ENCODE results near the gene CFAP46.
A peak's percentile ranks its signal among the peaks of the same experiment; 100 is the strongest.
"Not testable (repeated sequence)": the region's sequence is repeated elsewhere in the genome, so short reads cannot be mapped to it uniquely, and the experiment has no call there.

CFAP46 gene

DNA sequence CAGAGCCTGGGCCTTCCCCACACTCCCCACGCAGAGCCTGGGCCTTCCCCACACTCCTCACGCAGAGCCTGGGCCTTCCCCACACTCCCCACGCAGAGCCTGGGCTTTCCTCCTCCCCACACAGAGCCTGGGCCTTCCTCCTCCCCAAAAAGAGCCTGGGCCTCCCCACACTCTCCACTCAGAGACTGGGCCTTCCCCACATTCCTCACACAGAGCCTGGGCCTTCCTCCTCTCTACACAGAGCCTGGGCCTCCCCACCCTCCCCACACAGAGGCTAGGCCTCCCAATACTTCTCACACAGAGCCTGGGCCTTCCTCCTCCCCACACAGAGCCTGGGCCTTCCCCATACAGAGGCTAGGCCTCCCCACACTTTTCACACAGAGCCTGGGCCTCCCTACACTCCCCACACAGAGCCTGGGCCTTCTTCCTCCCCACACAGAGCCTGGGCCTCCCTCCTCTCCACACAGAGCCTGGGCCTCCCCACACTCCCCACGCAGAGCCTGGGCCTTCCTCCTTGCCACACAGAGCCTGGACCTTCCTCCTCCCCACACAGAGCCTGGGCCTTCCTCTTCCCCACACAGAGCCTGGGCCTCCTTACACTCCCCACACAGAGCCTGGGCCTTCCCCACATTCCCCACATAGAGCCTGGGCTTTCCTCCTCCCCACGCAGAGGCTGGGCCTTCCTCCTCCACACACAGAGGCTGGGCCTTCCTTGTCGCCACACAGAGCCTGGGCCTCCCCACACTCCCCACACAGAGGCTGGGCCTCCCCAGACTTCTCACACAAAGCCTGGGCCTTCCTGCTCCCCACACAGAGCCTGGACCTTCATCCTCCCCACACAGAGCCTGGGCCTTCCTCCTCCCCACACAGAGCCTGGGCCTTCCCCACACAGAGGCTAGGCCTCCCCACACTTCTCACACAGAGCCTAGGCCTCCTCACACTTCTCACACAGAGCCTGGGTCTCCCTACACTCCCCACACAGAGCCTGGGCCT lies 10.8 kb downstream of the CFAP46 start:
- DNase-seq (ENCODE audit: extremely low read depth in 1 of 2, low read depth in 1 of 2) = peak in 1 of 2 donors; percentile 31

GRCh38 chr10:132930701-132931100 lies 11.7 kb downstream of the CFAP46 start:
- DNase-seq (ENCODE audit: extremely low read depth in 1 of 2, low read depth in 1 of 2) = not testable (repeated sequence)

DNA sequence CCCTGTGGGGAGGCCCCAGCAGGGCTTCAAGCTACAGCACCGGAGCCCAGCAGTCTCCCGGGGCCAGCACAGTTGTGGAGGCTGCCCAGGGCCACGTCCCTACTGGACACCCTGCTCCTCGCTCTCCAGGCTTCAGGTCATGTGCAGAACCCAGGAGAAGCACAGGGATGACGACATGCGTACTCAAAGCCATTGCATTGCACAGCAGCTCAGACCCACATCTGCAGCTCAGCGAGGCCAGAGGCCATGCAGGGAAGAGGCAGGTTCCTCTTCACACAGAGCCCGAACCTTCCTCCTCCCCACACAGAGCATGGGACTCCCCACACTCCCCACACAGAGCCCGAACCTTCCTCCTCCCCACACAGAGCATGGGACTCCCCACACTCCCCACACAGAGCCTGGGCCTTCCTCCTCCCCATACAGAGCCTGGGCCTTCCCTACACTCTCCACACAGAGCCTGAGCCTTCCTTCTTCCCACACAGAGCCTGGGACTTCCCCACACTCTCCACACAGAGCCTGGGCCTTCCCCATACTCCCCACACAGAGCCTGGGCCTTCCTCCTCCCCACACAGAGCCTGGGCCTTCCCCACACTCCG lies 12.3 kb downstream of the CFAP46 start:
- DNase-seq (ENCODE audit: extremely low read depth in 1 of 2, low read depth in 1 of 2) = no peak

GRCh38 chr10:132929480-132929879 lies 12.9 kb downstream of the CFAP46 start:
- no peak for DNase-seq (ENCODE audit: extremely low read depth in 1 of 2, low read depth in 1 of 2)

- DNase-seq (ENCODE audit: extremely low read depth in 1 of 2, low read depth in 1 of 2) = no peak
Observed at GRCh38 chr10:132928261-132928660, 14.1 kb downstream of the CFAP46 start.

DNA sequence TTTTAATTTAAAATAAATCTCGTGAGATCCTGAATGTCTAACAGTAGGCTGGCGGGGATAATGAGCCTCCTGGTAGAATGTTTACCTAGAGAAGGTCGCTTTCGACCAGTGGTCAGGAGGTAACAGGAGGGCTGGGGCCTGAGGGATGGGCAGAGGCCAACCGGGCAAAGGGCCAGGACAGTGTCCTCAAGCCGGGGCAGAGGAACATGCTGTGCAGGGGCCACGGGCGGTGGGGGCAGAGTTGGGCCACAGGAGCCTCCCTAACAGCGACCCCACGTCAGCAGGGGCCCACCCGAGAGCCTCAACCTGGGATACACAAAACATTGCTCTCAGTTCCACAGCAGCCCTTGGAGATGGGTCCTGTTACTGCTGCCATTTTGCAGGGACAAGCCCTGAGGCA lies 14.5 kb downstream of the CFAP46 start:
- DNase-seq (ENCODE audit: extremely low read depth in 1 of 2, low read depth in 1 of 2) = no peak

DNA sequence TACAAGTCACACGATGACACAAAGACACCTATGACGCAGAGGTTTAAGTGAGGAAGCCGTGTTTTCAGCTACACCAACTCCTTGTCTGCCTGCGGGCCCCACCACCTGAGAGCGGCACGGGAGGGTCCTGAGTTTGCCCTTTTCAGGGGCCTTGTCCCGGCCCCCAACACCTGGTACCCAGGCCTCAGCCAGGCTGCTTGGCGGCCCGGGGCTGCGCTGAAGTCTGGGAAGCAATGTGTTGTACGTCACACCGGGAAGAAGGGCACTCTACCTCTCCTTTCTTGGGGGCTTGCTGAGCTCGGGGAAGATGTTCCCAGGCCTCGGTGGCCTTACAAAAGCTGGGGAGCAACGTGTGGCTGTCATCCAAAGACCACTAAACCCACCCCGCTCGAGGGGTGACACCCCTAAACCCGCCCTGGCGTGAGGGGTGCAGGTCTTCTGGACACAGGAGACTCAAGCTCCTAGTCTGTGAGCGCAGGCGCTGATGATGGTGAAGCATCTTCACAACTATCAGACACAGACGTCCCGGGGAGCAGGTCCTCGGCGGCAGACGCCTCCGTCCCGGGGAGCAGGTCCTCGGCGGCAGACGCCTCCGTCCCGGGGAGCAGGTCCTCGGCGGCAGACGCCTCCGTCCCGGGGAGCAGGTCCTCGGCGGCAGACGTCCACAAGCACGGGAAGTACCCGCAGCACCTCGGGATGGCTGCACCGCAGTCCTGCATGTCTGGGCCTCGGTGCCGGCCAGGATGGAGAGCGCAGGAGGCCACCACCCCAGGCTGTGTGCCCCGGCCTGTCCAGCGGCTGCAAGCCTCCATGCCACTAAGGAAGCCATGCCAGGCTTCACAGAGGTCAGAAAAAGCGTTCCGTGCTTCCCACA lies 15.4 kb downstream of the CFAP46 start:
- no peak for DNase-seq (ENCODE audit: extremely low read depth in 1 of 2, low read depth in 1 of 2)

- no peak for DNase-seq (ENCODE audit: extremely low read depth in 1 of 2, low read depth in 1 of 2)
Observed at GRCh38 chr10:132926070-132926469, 16.3 kb downstream of the CFAP46 start.

DNA sequence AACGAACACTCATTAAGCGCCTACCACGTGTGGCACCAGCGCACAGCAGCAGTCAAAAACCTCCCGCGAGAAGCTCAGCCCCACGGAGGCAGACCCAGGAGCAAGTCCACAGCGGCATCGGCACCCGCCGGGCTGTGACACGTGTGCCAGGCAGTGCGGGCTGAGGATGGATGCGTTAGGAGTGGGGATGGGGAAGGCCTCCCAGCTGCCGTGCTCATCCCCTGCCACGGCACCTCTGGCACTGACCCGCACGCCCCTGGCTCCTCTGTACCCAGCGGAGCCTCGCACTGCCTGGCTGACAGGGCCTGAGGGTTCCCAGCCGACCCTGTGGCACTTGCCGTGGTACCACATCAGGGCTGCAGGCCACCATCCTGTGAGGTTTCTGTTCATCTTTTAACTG lies 16.8 kb downstream of the CFAP46 start:
- DNase-seq (ENCODE audit: extremely low read depth in 1 of 2, low read depth in 1 of 2) = no peak

GRCh38 chr10:132925071-132925561 lies 17.3 kb downstream of the CFAP46 start:
- DNase-seq (ENCODE audit: extremely low read depth in 1 of 2, low read depth in 1 of 2) = no peak

GRCh38 chr10:132924046-132924952 lies 18.1 kb downstream of the CFAP46 start:
- DNase-seq (ENCODE audit: extremely low read depth in 1 of 2, low read depth in 1 of 2) = no peak

GRCh38 chr10:132923384-132923783 lies 19.0 kb downstream of the CFAP46 start:
- not testable (repeated sequence) for DNase-seq (ENCODE audit: extremely low read depth in 1 of 2, low read depth in 1 of 2)

- DNase-seq (ENCODE audit: extremely low read depth in 1 of 2, low read depth in 1 of 2) = no peak
Observed at GRCh38 chr10:132922872-132923271, 19.5 kb downstream of the CFAP46 start.

DNA sequence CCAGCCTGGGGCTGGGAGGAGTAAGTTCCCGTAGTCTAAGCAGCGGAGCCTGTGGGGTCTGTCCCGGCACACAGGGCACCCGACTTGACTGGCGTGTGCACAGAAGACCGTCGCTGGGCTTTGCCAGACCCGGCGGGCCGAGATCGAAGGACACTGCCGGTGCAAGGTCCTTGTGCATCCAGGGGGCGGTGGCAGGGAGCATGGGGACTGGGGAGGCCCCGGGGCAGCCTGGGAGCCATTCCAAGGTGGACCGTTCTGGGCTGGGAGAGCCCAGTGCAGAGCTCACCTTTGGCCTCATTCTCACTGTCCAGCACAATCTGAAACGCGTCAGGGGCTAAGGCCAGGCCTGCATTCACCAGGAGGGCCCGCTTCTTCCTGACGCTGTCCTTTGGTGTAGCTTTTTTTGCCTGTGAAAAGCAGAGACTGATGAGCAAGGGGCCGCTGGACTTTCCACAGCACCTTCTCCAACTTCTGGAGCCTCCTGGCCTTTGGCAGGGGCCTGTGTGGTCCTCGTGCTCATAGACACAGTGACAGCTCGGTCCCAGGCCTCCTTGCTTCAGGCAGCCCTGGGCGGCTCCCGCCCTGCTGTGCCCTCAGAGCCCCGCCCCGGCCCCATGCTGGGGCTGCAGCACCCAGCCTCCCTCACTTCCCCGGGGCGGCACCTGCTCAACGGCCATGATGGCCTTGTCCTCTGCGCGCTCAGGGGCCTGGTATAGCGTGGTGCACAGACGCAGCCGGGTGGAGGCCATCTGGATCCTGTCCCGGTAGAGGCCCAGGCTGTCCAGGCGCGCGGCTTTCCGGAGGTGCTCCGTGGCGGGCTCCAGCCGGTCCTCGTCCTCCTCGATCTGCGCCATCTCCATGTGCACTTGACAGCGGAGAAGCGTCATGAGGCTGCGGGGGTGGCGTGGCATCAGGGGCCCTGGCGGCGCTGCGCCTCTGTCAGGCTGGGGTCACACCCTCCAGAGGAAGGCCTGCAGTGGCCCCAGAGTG lies 20.3 kb downstream of the CFAP46 start:
- DNase-seq (ENCODE audit: extremely low read depth in 1 of 2, low read depth in 1 of 2) = no peak

DNA sequence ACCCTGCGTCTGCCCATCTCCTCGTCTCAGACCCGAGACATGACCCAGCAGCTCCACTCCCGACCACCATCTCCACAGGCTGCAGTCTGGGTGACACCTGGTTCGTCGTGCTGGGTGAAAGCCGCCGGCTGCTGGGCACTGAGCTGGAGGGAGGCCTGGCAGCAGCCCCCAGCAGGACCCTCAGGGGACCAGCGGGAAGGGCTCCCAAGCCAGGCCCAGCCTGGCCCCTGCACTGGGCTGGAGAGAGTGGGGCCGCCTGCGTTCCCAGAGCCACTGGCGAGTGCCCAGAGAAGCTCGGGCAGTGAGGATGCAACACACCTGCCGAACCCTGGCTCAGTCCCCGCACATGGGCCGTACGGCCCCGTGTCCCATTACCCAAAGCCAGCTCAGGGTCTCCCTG lies 21.3 kb downstream of the CFAP46 start:
- DNase-seq (ENCODE audit: extremely low read depth in 1 of 2, low read depth in 1 of 2) = no peak

- DNase-seq (ENCODE audit: extremely low read depth in 1 of 2, low read depth in 1 of 2) = no peak
Observed at GRCh38 chr10:132920101-132920925, 22.1 kb downstream of the CFAP46 start.

- DNase-seq (ENCODE audit: extremely low read depth in 1 of 2, low read depth in 1 of 2) = no peak
Observed at GRCh38 chr10:132919374-132920100, 22.8 kb downstream of the CFAP46 start.

Measured in stimulated activated CD8-positive, alpha-beta memory T cell treated with anti-CD3 and anti-CD28 coated beads, Interleukin-7, amount 100 ng/mL, for 48 hours (primary cell).